ENCODE measurements around the gene C19orf53.
"Not testable (repeated sequence)": the region's sequence is repeated elsewhere in the genome, so short reads cannot be mapped to it uniquely, and the experiment has no call there.

Gene C19orf53

GRCh38 chr19:13778398-13778797 lies 4.1 kb downstream of the C19orf53 start:
- Mint-ChIP-seq H3K27ac (no peak overlapping the region), H3K4me3 (no peak overlapping the region), H3K9me3 (no peaks in the 10 kb centered on the region), H3K36me3 (ENCODE audit: low read depth) (peaks cover 30% of the 10 kb centered on the region), H3K4me1 (peaks cover 40% of the 10 kb centered on the region), H3K27me3 (no peaks in the 10 kb centered on the region)
- ATAC-seq (no peak), DNase-seq (no peak)

- no peak overlapping the region for H3K27ac Mint-ChIP-seq
- H3K27me3 Mint-ChIP-seq: no peaks in the 10 kb centered on the region
- H3K4me1 Mint-ChIP-seq: peaks cover 44% of the 10 kb centered on the region
- H3K4me3 Mint-ChIP-seq: no peak overlapping the region
- no peaks in the 10 kb centered on the region for H3K9me3 Mint-ChIP-seq
- H3K36me3 Mint-ChIP-seq (ENCODE audit: low read depth): peaks cover 30% of the 10 kb centered on the region
- no peak for ATAC-seq
- DNase-seq: no peak
Measured at GRCh38 chr19:13778847-13779246, 4.6 kb downstream of the C19orf53 start.

- not testable (repeated sequence) for H3K27ac Mint-ChIP-seq, ATAC-seq, H3K4me3 Mint-ChIP-seq, H3K9me3 Mint-ChIP-seq, DNase-seq, H3K27me3 Mint-ChIP-seq
- peaks cover 42% of the 10 kb centered on the region for H3K4me1 Mint-ChIP-seq
- H3K36me3 Mint-ChIP-seq (ENCODE audit: low read depth): peaks cover 30% of the 10 kb centered on the region
Measured at GRCh38 chr19:13779794-13780193, 5.5 kb downstream of the C19orf53 start.

- DNase-seq: no peak
Measured at GRCh38 chr19:13781547-13781946, 7.3 kb downstream of the C19orf53 start.

GRCh38 chr19:13782537-13782936 lies 8.3 kb downstream of the C19orf53 start:
- H3K4me1 Mint-ChIP-seq: peaks cover 38% of the 10 kb centered on the region
- DNase-seq (no peak), ATAC-seq (no peak)
- peaks cover 16% of the 10 kb centered on the region for H3K36me3 Mint-ChIP-seq (ENCODE audit: low read depth)
- H3K27me3 Mint-ChIP-seq: no peaks in the 10 kb centered on the region
- no peak overlapping the region for H3K4me3 Mint-ChIP-seq
- H3K27ac Mint-ChIP-seq: no peak overlapping the region
- no peaks in the 10 kb centered on the region for H3K9me3 Mint-ChIP-seq

More at GRCh38 chr19:13781547-13781946, 7.3 kb downstream of the C19orf53 start:
- Mint-ChIP-seq H3K27ac (no peak overlapping the region), H3K27me3 (no peaks in the 10 kb centered on the region), H3K4me1 (peaks cover 33% of the 10 kb centered on the region), H3K36me3 (ENCODE audit: low read depth) (peaks cover 19% of the 10 kb centered on the region), H3K9me3 (no peaks in the 10 kb centered on the region), H3K4me3 (no peak overlapping the region)
- no peak for ATAC-seq

GRCh38 chr19:13783565-13784500 lies 9.6 kb downstream of the C19orf53 start:
- no peak overlapping the region for H3K4me3 Mint-ChIP-seq
- no peak for ATAC-seq
- no peaks in the 10 kb centered on the region for H3K9me3 Mint-ChIP-seq
- no peaks in the 10 kb centered on the region for H3K27me3 Mint-ChIP-seq
- peaks cover 49% of the 10 kb centered on the region for H3K4me1 Mint-ChIP-seq
- no peak overlapping the region for H3K27ac Mint-ChIP-seq
- DNase-seq: no peak
- H3K36me3 Mint-ChIP-seq (ENCODE audit: low read depth): peaks cover 9% of the 10 kb centered on the region

- peak overlapping the region; percentile 48 for H3K4me3 Mint-ChIP-seq
- H3K27me3 Mint-ChIP-seq: no peaks in the 10 kb centered on the region
- peak; percentile 85 for ATAC-seq
- no peaks in the 10 kb centered on the region for H3K9me3 Mint-ChIP-seq
- peaks cover under 1% of the 10 kb centered on the region for H3K36me3 Mint-ChIP-seq (ENCODE audit: low read depth)
- peak overlapping the region; percentile 64 for H3K27ac Mint-ChIP-seq
- peak; percentile 83 for DNase-seq
- H3K4me1 Mint-ChIP-seq: peaks cover 55% of the 10 kb centered on the region
Measured at GRCh38 chr19:13784731-13785452, 10.6 kb downstream of the C19orf53 start.

- H3K27ac Mint-ChIP-seq: peak overlapping the region; percentile 39
- H3K9me3 Mint-ChIP-seq: no peaks in the 10 kb centered on the region
- ATAC-seq (no peak), DNase-seq (no peak)
- peaks cover 43% of the 10 kb centered on the region for H3K4me1 Mint-ChIP-seq
- no peaks in the 10 kb centered on the region for H3K27me3 Mint-ChIP-seq
- no peaks in the 10 kb centered on the region for H3K36me3 Mint-ChIP-seq (ENCODE audit: low read depth)
- no peak overlapping the region for H3K4me3 Mint-ChIP-seq
Measured at GRCh38 chr19:13788991-13789390, 14.7 kb downstream of the C19orf53 start.

GRCh38 chr19:13790354-13790753 lies 16.1 kb downstream of the C19orf53 start:
- Mint-ChIP-seq H3K36me3 (ENCODE audit: low read depth) (no peaks in the 10 kb centered on the region), H3K27ac (no peak overlapping the region), H3K9me3 (no peaks in the 10 kb centered on the region), H3K4me1 (peaks cover 41% of the 10 kb centered on the region), H3K4me3 (no peak overlapping the region), H3K27me3 (no peaks in the 10 kb centered on the region)
- no peak for ATAC-seq
- no peak for DNase-seq

GRCh38 chr19:13793317-13793716 lies 19.1 kb downstream of the C19orf53 start:
- not testable (repeated sequence) for DNase-seq; ATAC-seq; H3K36me3 Mint-ChIP-seq (ENCODE audit: low read depth); H3K27me3 Mint-ChIP-seq; H3K9me3 Mint-ChIP-seq; H3K4me3 Mint-ChIP-seq; H3K27ac Mint-ChIP-seq
- peaks cover 38% of the 10 kb centered on the region for H3K4me1 Mint-ChIP-seq

- H3K9me3 Mint-ChIP-seq: no peaks in the 10 kb centered on the region
- no peaks in the 10 kb centered on the region for H3K27me3 Mint-ChIP-seq
- H3K36me3 Mint-ChIP-seq (ENCODE audit: low read depth): no peaks in the 10 kb centered on the region
- ATAC-seq: no peak
- peak overlapping the region; percentile 89 for H3K27ac Mint-ChIP-seq
- peak overlapping the region; percentile 91 for H3K4me3 Mint-ChIP-seq
- DNase-seq: no peak
- peaks cover 28% of the 10 kb centered on the region for H3K4me1 Mint-ChIP-seq
Measured at GRCh38 chr19:13794398-13794756, 20.1 kb downstream of the C19orf53 start.

GRCh38 chr19:13794757-13795589 lies 20.7 kb downstream of the C19orf53 start, which contains the start of gene ZSWIM4:
Gene ZSWIM4, plus strand, starts transcription at chr19:13795443. Its CDS starts 206 bp downstream, at chr19:13795649.
- Mint-ChIP-seq H3K9me3 (no peaks in the 10 kb centered on the region), H3K27me3 (no peaks in the 10 kb centered on the region), H3K4me1 (peaks cover 27% of the 10 kb centered on the region), H3K36me3 (ENCODE audit: low read depth) (no peaks in the 10 kb centered on the region), H3K4me3 (peak within 1 kb of the TSS; percentile 91), H3K27ac (peak within 1 kb of the TSS; percentile 89)
- DNase-seq: peak; percentile 95
- ATAC-seq: peak; percentile 99

GRCh38 chr19:13795595-13796300 lies 21.5 kb downstream of the C19orf53 start:
- peak overlapping the region; percentile 91 for H3K4me3 Mint-ChIP-seq
- H3K36me3 Mint-ChIP-seq (ENCODE audit: low read depth): no peaks in the 10 kb centered on the region
- peaks cover 21% of the 10 kb centered on the region for H3K4me1 Mint-ChIP-seq
- DNase-seq (no peak), ATAC-seq (peak; percentile 22)
- no peaks in the 10 kb centered on the region for H3K27me3 Mint-ChIP-seq
- no peaks in the 10 kb centered on the region for H3K9me3 Mint-ChIP-seq
- no peak overlapping the region for H3K27ac Mint-ChIP-seq

Data from activated naive CD8-positive, alpha-beta T cell treated with anti-CD3 and anti-CD28 coated beads, Interleukin-2, amount 50 U/mL, for 24 hours (primary cell).